Prostate gland (tissue), 2 donors: ENCODE measurements around the gene VAPA. TPM values are rescaled to one million over a fixed set of nuclear protein-coding genes. Genes with fewer than 3 reads are reported as not detected.
"Not testable (repeated sequence)": the region's sequence is repeated elsewhere in the genome, so short reads cannot be mapped to it uniquely, and the experiment has no call there.

Experiments
- DNase-seq: peaks from one replicate; pipeline ENCODE4 v3.0.0-alpha.2; 2019; ENCODE audit warnings: low spot score
- H3K27ac ChIP-seq, 2 donors: fragments of 200-600 bp; sonication (generic); 2 replicates each; pipeline ENCODE4 v1.5.1; 2017 to 2019
- H3K27me3 ChIP-seq: fragments of 200-600 bp; sonication (generic); replicated peaks from 2 replicates; pipeline ENCODE4 v1.5.1; 2019; ENCODE audit not compliant: insufficient read depth
- H3K36me3 ChIP-seq, 2 donors: fragments of 200-600 bp; sonication (generic); 1 replicate in 1 of 2; 2 replicates in 1 of 2; pipeline versions ENCODE4 v1.5.1 to v1.8.1; 2017 to 2019
- H3K4me1 ChIP-seq: fragments of 200-600 bp; sonication (generic); replicated peaks from 2 replicates; pipeline ENCODE4 v1.5.1; 2019
- H3K4me3 ChIP-seq, 2 donors: fragments of 200-600 bp; sonication (generic); 2 replicates each; pipeline ENCODE4 v1.5.1; 2017 to 2019
- H3K9me3 ChIP-seq: fragments of 200-600 bp; sonication (generic); 2 replicates; pipeline ENCODE4 v1.5.1; 2017
- POLR2A ChIP-seq: fragments of 450-650 bp; IDR thresholded peaks from one replicate; pipeline ENCODE4 v1.6.1; 2016; ENCODE audit warnings: antibody characterized with exemption, mild to moderate bottlenecking
- POLR2AphosphoS5 ChIP-seq: sonication (generic); formaldehyde crosslinking; IDR thresholded peaks from one replicate; pipeline ENCODE4 v1.6.1; 2017; ENCODE audit warnings: antibody characterized with exemption
- WGBS: methylation state at CpG from one replicate; pipeline ENCODE4 v1.1.5; 2018; 5-methylcytosine and 5-hydroxymethylcytosine counted together
- intact Hi-C: fragments of 100-400 bp; cut with DNase I; formaldehyde crosslinking; loops from one replicate; pipeline ENCODE4 v1.14.2; 2022
- total RNA-seq, 2 donors: library from RNA; depleted of rRNA; stranded (reverse); fragments of >200 nt; gene quantifications; one replicate each; pipeline ENCODE4 v1.1.0, GENCODE V29; 2016
- TF ChIP-seq, protein P1 (sequence below), 4 experiments: fragments of 200-600 bp in 2 of 4; fragments of 450-650 bp in 2 of 4; sonication (generic) in 2 of 4; IDR thresholded peaks; 1 replicate in 3 of 4; 2 replicates in 1 of 4; pipeline ENCODE4 v1.5.1; 2016 to 2019; ENCODE audit warnings: antibody characterized with exemption in 4 of 4, mild to moderate bottlenecking in 2 of 4, moderate library complexity in 2 of 4

The VAPA gene
- total RNA-seq, 2 donors from 2014 or later: 140 to 183 TPM

DNA sequence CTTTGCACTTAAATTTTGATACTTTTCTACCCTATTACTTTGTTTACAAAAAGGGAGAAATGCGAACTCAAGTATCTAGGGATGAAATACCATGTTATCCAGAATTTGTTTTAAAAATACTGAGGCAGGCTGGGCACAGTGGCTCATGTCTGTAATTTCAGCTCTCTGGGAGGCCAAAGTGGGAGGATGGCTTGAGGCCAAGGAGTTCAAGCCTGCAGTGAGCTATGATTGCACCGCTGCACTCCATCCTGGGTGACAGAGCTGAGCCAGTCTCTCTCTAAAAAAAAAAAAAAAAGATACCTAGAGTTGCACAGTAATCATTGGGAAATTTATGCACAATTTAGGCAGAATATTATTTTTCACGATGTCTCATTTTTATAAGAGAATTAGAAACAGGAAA is 12.4 kb upstream of the VAPA start:
- no peaks in the 10 kb centered on the region for H3K4me1 ChIP-seq
- intact Hi-C loops: no loop called here
- no peak for DNase-seq
- H3K9me3 ChIP-seq: no peaks in the 10 kb centered on the region
- 79% methylated on average over 3 of the region's 3 CpGs for WGBS
- TF ChIP-seq POLR2AphosphoS5 (no peak), POLR2A (no peak)
- TF ChIP-seq, protein P1, sequence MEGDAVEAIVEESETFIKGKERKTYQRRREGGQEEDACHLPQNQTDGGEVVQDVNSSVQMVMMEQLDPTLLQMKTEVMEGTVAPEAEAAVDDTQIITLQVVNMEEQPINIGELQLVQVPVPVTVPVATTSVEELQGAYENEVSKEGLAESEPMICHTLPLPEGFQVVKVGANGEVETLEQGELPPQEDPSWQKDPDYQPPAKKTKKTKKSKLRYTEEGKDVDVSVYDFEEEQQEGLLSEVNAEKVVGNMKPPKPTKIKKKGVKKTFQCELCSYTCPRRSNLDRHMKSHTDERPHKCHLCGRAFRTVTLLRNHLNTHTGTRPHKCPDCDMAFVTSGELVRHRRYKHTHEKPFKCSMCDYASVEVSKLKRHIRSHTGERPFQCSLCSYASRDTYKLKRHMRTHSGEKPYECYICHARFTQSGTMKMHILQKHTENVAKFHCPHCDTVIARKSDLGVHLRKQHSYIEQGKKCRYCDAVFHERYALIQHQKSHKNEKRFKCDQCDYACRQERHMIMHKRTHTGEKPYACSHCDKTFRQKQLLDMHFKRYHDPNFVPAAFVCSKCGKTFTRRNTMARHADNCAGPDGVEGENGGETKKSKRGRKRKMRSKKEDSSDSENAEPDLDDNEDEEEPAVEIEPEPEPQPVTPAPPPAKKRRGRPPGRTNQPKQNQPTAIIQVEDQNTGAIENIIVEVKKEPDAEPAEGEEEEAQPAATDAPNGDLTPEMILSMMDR (IDR thresholded peaks at IDR 0.05): no peak
- no peaks in the 10 kb centered on the region for H3K36me3 ChIP-seq
- H3K27ac ChIP-seq: no peak overlapping the region
- H3K4me3 ChIP-seq: no peak overlapping the region
- H3K27me3 ChIP-seq: no peaks in the 10 kb centered on the region

DNA sequence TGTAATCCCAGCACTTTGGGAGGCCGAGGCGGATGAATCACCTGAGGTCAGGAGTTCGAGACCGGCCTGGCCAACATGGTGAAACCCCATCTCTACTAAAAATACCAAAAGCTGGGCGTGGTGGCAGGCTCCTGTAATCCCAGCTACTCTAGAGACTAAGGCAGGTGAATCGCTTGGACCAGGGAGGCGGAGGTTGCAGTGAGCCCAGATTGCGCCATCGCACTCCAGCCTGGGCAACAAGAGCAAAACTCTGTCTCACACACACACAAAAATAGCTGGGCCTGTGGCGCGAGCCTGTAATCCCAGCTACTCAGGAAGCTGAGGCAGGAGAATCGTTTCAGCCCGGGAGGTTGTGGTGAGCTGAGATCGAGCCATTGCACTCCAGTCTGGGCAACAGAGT is 11.6 kb upstream of the VAPA start:
- H3K4me1 ChIP-seq, intact Hi-C loops, H3K4me3 ChIP-seq, H3K9me3 ChIP-seq, H3K36me3 ChIP-seq, H3K27ac ChIP-seq, H3K27me3 ChIP-seq, DNase-seq: not testable (repeated sequence)
- 94% methylated on average over 14 of the region's 14 CpGs for WGBS

DNA sequence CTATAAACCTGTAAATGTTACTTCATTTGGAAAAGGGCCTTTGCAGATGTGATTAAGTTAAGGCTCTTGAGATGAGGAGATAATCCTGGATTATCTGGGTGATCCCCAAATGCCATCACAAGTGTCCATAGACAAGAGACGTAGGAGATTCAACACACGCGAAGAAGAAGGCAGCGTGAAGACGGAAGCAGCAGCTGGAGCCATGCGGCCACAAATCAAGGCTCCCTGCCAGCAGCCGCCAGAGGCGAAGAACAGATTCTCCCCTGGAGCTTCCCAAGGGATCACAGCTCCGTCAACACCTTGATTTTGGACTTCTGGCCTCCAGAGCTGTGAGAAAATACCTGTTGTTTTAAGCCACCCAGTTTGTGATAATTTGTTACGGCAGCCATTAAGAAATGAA is 11.0 kb upstream of the VAPA start:
- Histone ChIP-seq H3K36me3 (no peaks in the 10 kb centered on the region), H3K27ac (no peak overlapping the region), H3K9me3 (no peaks in the 10 kb centered on the region), H3K4me3 (no peak overlapping the region), H3K4me1 (no peaks in the 10 kb centered on the region), H3K27me3 (no peaks in the 10 kb centered on the region)
- TF ChIP-seq POLR2AphosphoS5 (no peak), POLR2A (no peak)
- TF ChIP-seq, protein P1 (IDR thresholded peaks at IDR 0.05): no peak
- DNase-seq: no peak
- WGBS: 75% methylated on average over 10 of the region's 10 CpGs
- intact Hi-C loops: no loop called here

DNA sequence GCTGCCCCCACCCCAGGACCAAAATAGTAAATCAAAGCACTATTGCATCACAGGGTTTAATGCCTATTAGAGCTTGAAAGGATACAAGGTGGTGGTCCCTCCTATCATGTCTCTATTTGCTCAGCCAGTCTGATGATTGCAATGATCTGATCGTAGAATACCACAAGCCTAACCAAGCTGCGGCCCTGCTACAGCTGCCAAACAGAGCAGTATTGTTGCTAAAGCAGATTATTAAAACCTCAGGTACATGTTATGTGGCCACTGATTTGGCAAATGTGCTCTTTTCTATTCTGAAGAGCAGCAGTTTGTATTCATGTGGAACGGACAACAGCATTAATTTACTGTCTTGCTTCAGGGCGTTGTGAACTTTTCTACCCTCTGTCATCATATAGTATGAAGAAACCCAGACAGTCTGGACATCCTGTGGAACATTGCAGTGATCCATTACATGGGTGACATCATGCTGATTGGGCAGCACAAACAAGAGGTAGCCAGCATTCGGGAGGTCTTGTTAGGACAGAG is 8.4 kb upstream of the VAPA start:
- no peak for DNase-seq
- Histone ChIP-seq H3K27me3 (no peaks in the 10 kb centered on the region), H3K9me3 (no peaks in the 10 kb centered on the region), H3K27ac (no peak overlapping the region), H3K4me3 (no peak overlapping the region), H3K36me3 (no peaks in the 10 kb centered on the region), H3K4me1 (no peaks in the 10 kb centered on the region)
- intact Hi-C loops: no loop called here
- 39% methylated on average over 5 of the region's 5 CpGs for WGBS
- no peak for TF ChIP-seq POLR2AphosphoS5

DNA sequence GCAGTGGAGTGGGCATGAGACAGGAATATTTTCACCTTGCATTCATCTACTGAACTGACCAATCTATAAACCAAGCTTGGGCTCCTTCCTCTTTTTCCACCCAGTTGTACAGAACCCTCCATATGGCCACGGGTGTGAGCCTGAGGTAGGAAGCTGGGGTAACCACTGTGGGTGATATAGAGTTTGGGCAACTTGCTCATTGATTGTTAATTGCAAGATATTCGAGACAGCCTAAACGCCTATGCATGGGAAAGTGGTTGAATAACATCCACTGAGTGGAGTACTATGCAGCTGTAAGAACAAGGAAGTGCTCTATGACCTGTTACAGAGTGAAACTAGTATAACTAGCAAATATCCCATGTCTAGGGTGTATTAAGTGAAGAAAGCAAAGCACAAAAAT is 7.3 kb upstream of the VAPA start:
- no peak for TF ChIP-seq POLR2AphosphoS5
- TF ChIP-seq POLR2A: no peak
- TF ChIP-seq, protein P1 (IDR thresholded peaks at IDR 0.05): no peak
- WGBS: 89% methylated on average over 3 of the region's 3 CpGs
- no peak for DNase-seq
- Histone ChIP-seq H3K36me3 (no peaks in the 10 kb centered on the region), H3K9me3 (no peaks in the 10 kb centered on the region), H3K27ac (no peak overlapping the region), H3K4me1 (no peaks in the 10 kb centered on the region), H3K4me3 (no peak overlapping the region), H3K27me3 (no peaks in the 10 kb centered on the region)
- intact Hi-C loops: no loop called here

DNA sequence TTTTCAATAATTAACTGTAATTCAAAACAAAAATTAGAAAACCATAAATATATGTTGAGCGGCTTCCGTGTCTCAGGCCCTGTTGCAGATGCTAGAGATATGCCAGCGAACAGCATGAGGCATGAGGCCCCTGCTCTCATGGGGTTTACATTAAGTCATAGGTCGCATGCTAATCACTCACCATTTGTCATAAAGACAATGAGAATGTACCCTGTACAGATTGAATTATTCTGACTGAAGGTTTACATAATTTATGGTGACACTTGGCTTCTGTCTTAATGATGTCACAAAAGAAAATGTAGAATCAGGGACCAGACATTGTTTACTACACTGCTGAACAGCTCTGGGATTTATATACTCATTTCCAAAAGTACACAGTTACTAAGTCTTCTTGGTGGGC is 5.9 kb upstream of the VAPA start:
- no peaks in the 10 kb centered on the region for H3K27me3 ChIP-seq
- intact Hi-C loops: no loop called here
- TF ChIP-seq POLR2A: no peak
- TF ChIP-seq, protein P1 (IDR thresholded peaks at IDR 0.05): no peak
- no peak for TF ChIP-seq POLR2AphosphoS5

More for the DNA sequence above, 5.9 kb upstream of the VAPA start:
- DNase-seq: no peak
- Histone ChIP-seq H3K4me3 (no peak overlapping the region), H3K4me1 (no peaks in the 10 kb centered on the region), H3K36me3 (no peaks in the 10 kb centered on the region), H3K9me3 (no peaks in the 10 kb centered on the region), H3K27ac (no peak overlapping the region)
- 83% methylated on average over 4 of the region's 4 CpGs for WGBS
